Bronchial epithelial cell (primary cell): ENCODE measurements around the gene DNALI1. TPM values are rescaled to one million over a fixed set of nuclear protein-coding genes. Genes with fewer than 3 reads are reported as not detected.
A peak's percentile ranks its signal among the peaks of the same experiment; 100 is the strongest.

Source experiments
- DNase-seq: peaks from one replicate; pipeline ENCODE4 v3.0.0-alpha.2; 2010; ENCODE audit warnings: low read depth
- FAIRE-seq: peaks from 2 replicates; lab custom pipeline; 2011; peaks lifted over from hg19 to GRCh38; lab: Jason Lieb, UNC
- H3K27me3 ChIP-seq: 2 replicates; pipeline ENCODE4 v1.5.1; 2011; ENCODE audit warnings: low read length; ENCODE audit not compliant: control insufficient read depth, insufficient read depth
- H3K36me3 ChIP-seq: 2 replicates; pipeline ENCODE4 v1.5.1; 2011; ENCODE audit warnings: low read length; ENCODE audit not compliant: control insufficient read depth, insufficient read depth
- H3K4me3 ChIP-seq: 2 replicates; pipeline ENCODE4 v1.5.1; 2011; ENCODE audit warnings: mild to moderate bottlenecking, low read depth, low read length, control low read depth
- total RNA-seq: library from RNA; depleted of rRNA; stranded (reverse); fragments of >200 nt; gene quantifications from 2 replicates; pipeline ENCODE4 v1.2.1, GENCODE V29; 2014
- TF ChIP-seq, protein P1 (sequence below): IDR thresholded peaks from 2 replicates; pipeline ENCODE4 v1.5.1; 2011; ENCODE audit warnings: mild to moderate bottlenecking, moderate library complexity, low read length, control low read depth, inconsistent platforms; ENCODE audit not compliant: insufficient read depth, severe bottlenecking

DNALI1 gene
- total RNA-seq, 1 donor from 2014 or later: under 0.01 TPM

DNA sequence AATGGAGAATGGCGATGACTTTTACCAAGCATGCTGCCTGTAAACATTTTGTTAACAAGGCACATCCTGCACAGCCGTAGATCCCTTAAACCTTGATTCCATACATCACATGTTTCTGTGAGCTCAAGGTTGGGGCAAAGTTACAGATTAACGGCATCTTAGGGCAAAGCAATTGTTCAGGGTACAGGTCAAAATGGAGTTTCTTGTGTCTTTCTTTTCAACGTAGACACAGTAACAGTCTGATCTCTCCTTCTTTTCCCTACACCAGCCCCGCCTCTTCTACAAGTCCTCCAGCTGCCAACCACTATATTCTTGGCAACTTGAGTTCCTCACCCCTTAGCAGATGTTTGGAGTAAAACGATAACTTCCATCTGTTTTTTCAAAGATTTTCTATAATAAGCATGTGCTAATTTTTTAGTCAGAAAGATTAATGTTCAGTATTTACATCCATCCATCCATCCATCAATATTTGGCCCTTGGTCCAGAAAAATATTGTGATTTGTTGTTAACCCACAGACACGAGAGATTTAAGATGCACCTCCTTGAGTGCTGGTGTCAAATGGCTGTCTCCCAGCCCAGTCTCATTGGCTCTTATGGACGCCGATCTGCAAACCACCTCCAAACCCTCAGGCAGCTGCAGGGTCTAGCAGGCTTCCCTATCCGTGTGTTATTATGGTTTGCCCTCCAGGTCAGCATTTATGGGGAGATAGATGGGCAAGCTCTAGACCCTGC, 3.8 kb downstream of the DNALI1 start:
- FAIRE-seq: peak; percentile 7
- no peak for DNase-seq
- H3K4me3 ChIP-seq: no peak overlapping the region

GRCh38 chr1:37561133-37562132, 4.7 kb downstream of the DNALI1 start:
- DNase-seq: peak; percentile 16
- Histone ChIP-seq H3K4me3 (no peak overlapping the region), H3K36me3 (peaks cover 8% of the 10 kb centered on the region), H3K27me3 (no peaks in the 10 kb centered on the region)
- TF ChIP-seq, protein P1, sequence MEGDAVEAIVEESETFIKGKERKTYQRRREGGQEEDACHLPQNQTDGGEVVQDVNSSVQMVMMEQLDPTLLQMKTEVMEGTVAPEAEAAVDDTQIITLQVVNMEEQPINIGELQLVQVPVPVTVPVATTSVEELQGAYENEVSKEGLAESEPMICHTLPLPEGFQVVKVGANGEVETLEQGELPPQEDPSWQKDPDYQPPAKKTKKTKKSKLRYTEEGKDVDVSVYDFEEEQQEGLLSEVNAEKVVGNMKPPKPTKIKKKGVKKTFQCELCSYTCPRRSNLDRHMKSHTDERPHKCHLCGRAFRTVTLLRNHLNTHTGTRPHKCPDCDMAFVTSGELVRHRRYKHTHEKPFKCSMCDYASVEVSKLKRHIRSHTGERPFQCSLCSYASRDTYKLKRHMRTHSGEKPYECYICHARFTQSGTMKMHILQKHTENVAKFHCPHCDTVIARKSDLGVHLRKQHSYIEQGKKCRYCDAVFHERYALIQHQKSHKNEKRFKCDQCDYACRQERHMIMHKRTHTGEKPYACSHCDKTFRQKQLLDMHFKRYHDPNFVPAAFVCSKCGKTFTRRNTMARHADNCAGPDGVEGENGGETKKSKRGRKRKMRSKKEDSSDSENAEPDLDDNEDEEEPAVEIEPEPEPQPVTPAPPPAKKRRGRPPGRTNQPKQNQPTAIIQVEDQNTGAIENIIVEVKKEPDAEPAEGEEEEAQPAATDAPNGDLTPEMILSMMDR: peak; percentile 48
- peak; percentile 94 for FAIRE-seq

More for the DNA sequence above, 3.8 kb downstream of the DNALI1 start:
- Histone ChIP-seq H3K27me3 (no peaks in the 10 kb centered on the region), H3K36me3 (peaks cover 3% of the 10 kb centered on the region)
- TF ChIP-seq, protein P1: no peak

- TF ChIP-seq, protein P1: no peak
- FAIRE-seq (peak; percentile 62), DNase-seq (no peak)
- no peak overlapping the region for H3K4me3 ChIP-seq
- peaks cover 17% of the 10 kb centered on the region for H3K36me3 ChIP-seq
- no peaks in the 10 kb centered on the region for H3K27me3 ChIP-seq
Observed at GRCh38 chr1:37562984-37563383, 6.2 kb downstream of the DNALI1 start.

- Histone ChIP-seq H3K4me3 (no peak overlapping the region), H3K36me3 (peaks cover 20% of the 10 kb centered on the region), H3K27me3 (no peaks in the 10 kb centered on the region)
- FAIRE-seq: no peak
- no peak for DNase-seq
- TF ChIP-seq, protein P1: no peak
Observed at GRCh38 chr1:37564892-37565291, 8.2 kb downstream of the DNALI1 start.

GRCh38 chr1:37567023-37567422, 10.3 kb downstream of the DNALI1 start:
- Histone ChIP-seq H3K4me3 (no peak overlapping the region), H3K27me3 (no peaks in the 10 kb centered on the region), H3K36me3 (peaks cover 22% of the 10 kb centered on the region)
- TF ChIP-seq, protein P1: no peak
- no peak for DNase-seq
- FAIRE-seq: no peak
